ENCODE results near the gene POLR1B. TPM values are rescaled to one million over a fixed set of nuclear protein-coding genes. Genes with fewer than 3 reads are reported as not detected.
"Not testable (repeated sequence)": the region's sequence is repeated elsewhere in the genome, so short reads cannot be mapped to it uniquely, and the experiment has no call there.

POLR1B gene
- total RNA-seq, 1 donor from 2014 or later = 20.3 TPM

- no peak for DNase-seq (ENCODE audit: low spot score)
Observed at GRCh38 chr2:112541315-112542122, 746 bp upstream of the POLR1B start.

- DNase-seq (ENCODE audit: low spot score) = no peak
Observed at GRCh38 chr2:112542984-112543661, 858 bp downstream of the POLR1B start.

- no peak for DNase-seq (ENCODE audit: low spot score)
Observed at GRCh38 chr2:112547333-112547732, 5.1 kb downstream of the POLR1B start.

- no peak for DNase-seq (ENCODE audit: low spot score)
Observed at GRCh38 chr2:112548980-112549379, 6.7 kb downstream of the POLR1B start.

- no peak for DNase-seq (ENCODE audit: low spot score)
Observed at GRCh38 chr2:112566104-112566503, 23.8 kb downstream of the POLR1B start.

GRCh38 chr2:112566508-112566907 is 24.2 kb downstream of the POLR1B start:
- DNase-seq (ENCODE audit: low spot score) = not testable (repeated sequence)

GRCh38 chr2:112572005-112572404 is 29.7 kb downstream of the POLR1B start:
- DNase-seq (ENCODE audit: low spot score) = no peak

GRCh38 chr2:112577756-112578155 is 35.5 kb downstream of the POLR1B start:
- DNase-seq (ENCODE audit: low spot score) = no peak

- DNase-seq (ENCODE audit: low spot score) = no peak
Observed at GRCh38 chr2:112579241-112579640, 37.0 kb downstream of the POLR1B start.

- no peak for DNase-seq (ENCODE audit: low spot score)
Observed at GRCh38 chr2:112580084-112580483, 37.8 kb downstream of the POLR1B start.

- DNase-seq (ENCODE audit: low spot score) = no peak
Observed at GRCh38 chr2:112582314-112582746, 40.1 kb downstream of the POLR1B start.

GRCh38 chr2:112583497-112584133 is 41.4 kb downstream of the POLR1B start:
- DNase-seq (ENCODE audit: low spot score) = no peak

GRCh38 chr2:112584134-112584890 is 42.0 kb downstream of the POLR1B start, which contains the start of gene CHCHD5:
TSS of gene CHCHD5 (plus strand) at chr2:112584609. CDS start at chr2:112584648, 39 bp downstream.
- DNase-seq (ENCODE audit: low spot score) = peak; percentile 98

- no peak for DNase-seq (ENCODE audit: low spot score)
Observed at GRCh38 chr2:112584891-112585250, 42.6 kb downstream of the POLR1B start.

- no peak for DNase-seq (ENCODE audit: low spot score)
Observed at GRCh38 chr2:112585400-112585799, 43.1 kb downstream of the POLR1B start.

GRCh38 chr2:112585873-112586464 is 43.7 kb downstream of the POLR1B start:
- DNase-seq (ENCODE audit: low spot score) = no peak

- no peak for DNase-seq (ENCODE audit: low spot score)
Observed at GRCh38 chr2:112588611-112589045, 46.4 kb downstream of the POLR1B start.

GRCh38 chr2:112591413-112591812 is 49.1 kb downstream of the POLR1B start:
- peak; percentile 76 for DNase-seq (ENCODE audit: low spot score)

- no peak for DNase-seq (ENCODE audit: low spot score)
Observed at GRCh38 chr2:112593736-112594135, 51.5 kb downstream of the POLR1B start.

- DNase-seq (ENCODE audit: low spot score) = peak; percentile 22
Observed at GRCh38 chr2:112597537-112598322, 55.5 kb downstream of the POLR1B start.
